Stimulated activated CD4-positive, alpha-beta T cell treated with anti-CD3 and anti-CD28 coated beads, Interleukin-1b, Interleukin-23, amount 100 ng/mL, for 48 hours (primary cell): ENCODE results near the gene PCSK9.
A peak's percentile ranks its signal among the peaks of the same experiment; 100 is the strongest.
"Not testable (repeated sequence)": the region's sequence is repeated elsewhere in the genome, so short reads cannot be mapped to it uniquely, and the experiment has no call there.

Experiments
- DNase-seq: peaks from one replicate; pipeline ENCODE4 v3.0.0-alpha.2; 2020

PCSK9 gene

DNA sequence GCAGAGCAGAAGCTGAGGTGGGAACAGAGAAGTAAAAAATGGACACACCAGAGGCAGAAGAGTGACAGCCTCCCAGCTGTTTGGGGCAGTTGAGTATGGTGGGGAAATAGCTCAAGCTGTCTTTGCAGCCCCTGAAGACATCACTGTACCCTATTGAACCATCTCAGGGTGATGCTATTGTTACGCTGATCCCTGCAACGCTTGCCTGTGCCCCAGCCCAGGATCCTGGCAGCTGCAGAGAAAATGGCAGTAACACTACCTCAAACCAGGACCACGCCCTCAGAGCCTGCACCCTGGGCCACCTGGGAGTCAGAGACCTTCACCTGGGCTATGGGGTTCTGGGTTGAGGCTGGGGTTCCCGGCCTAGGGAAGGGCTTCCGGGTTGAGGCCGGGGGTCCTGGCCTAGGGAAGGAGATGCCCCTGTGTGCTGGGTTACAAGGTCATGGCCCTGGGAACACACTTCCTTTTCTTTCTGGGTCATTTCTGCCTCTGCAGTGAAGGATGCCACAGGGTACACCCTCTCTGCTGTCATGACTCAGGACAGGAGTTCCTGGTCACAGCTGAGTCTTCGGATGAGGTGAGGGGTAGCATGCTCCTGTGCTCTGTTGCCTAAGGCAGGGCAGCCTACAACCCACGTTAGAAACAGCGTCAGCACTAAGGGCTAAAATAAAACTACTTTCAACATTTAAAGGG is 29.0 kb upstream of the PCSK9 start:
- no peak for DNase-seq

DNA sequence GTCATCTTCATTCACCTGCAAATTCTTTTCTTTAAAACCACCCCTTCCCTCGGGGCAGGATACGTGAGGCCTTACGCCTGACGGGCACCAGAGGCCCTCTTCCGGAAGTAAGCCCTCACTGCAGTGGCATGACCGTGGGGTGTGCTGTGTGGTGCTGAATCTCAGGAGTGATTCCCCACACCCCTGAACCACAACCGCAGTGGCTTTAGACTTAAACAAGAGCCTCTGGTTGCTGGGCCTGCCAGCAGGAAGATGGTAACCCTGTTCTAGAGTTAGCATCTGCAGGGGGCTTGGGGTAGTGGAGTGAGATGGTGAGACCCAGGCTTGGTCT is 28.5 kb upstream of the PCSK9 start:
- no peak for DNase-seq

DNA sequence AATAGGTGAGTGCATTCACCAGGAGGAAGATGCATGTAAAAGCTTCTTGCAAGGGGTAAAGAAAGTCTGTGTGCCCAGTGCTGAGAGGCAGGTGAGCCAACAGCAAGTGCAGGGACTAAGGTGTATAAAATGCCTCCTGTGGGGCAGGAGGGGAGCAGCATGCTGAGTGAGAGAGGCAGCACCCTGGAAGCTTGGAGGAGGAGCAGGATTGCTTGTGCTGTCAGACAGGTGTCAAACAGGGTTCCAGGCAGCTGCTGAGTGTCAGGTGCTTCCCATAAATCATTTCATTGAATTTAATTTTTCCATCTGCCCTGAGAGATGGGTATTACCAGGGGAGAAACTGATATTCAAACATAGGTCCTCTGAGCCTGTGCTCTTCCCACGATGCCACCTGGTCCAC is 26.7 kb upstream of the PCSK9 start:
- no peak for DNase-seq

DNA sequence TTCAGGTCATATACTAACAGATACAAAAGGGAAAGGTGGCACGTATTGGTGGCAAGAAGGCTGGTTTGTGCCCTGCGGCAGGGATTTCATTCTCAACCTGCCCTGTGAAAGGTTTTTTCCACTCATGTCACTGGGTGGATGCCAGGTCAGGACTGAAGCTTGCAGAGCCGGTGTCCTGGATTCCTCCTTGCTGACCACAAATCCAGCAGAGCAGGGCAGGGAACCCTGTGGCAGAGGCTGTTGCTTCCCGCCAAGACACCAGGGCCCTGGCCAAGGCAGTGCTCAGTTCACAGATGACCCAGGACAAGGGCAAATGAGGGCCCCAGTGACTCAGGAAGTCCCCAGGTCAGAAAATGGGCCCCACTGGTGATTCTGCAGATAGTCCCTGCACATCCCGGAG is 24.2 kb upstream of the PCSK9 start:
- DNase-seq: no peak

DNA sequence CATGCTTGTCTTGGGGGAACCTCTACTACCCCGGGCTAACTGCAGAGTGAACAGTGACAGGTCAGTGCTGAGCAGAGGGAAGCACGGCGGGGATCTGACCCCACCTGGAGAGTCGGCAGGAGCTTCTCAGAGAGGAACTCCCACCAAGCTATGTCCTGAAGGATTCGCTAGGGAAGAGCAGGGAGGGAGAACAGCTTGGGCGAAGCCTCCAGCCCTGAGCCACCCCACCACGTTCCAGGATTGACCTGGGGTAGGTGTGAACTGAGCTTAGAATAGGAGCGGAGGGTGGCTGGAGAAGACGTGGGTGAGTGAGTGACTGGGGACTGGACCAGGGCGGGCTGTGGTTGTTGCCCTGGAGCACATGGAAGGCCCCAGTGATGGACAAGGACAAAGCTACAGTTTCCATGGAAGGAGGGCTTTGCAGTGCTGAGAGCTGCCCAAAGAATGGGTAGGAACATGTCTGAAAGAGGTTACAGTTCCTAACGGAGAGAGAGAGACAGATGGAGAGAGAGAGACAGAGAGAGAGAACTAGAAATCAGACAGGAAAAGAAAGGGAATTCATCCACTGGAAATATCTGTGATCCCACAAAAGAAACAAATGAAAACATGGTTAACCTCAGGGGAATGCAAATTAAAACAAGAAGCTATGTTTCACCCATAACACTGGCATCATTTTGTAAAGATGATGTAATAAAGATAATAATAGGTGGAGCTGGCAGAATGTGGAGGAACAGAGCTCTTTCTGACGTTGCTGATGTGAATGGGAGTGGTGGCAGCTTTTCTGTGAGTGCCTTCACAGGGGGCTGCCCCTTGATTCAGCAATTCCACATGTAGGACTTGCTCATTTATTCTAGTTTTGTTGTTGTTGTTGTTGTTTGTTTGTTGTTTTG is 23.4 kb upstream of the PCSK9 start:
- DNase-seq: no peak

DNA sequence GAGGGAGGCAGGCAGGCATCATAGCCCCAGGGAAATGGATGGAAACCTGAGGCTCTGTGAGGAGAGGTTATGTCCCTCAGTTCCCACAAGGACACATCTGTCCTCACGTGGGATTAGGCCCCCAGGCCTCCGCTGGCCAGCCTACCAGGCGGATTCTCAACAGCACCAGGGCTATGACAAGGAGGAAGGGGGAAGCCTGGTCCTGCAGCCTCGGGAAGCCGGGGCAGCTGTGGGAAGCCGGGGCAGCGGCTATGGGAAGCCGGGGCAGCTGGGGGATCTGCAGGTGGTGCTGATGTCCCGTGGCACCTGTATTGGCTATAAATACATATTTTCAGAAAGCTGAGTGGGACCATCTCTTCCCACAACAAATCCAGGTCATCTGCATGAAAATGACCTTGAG is 21.0 kb upstream of the PCSK9 start:
- no peak for DNase-seq

DNA sequence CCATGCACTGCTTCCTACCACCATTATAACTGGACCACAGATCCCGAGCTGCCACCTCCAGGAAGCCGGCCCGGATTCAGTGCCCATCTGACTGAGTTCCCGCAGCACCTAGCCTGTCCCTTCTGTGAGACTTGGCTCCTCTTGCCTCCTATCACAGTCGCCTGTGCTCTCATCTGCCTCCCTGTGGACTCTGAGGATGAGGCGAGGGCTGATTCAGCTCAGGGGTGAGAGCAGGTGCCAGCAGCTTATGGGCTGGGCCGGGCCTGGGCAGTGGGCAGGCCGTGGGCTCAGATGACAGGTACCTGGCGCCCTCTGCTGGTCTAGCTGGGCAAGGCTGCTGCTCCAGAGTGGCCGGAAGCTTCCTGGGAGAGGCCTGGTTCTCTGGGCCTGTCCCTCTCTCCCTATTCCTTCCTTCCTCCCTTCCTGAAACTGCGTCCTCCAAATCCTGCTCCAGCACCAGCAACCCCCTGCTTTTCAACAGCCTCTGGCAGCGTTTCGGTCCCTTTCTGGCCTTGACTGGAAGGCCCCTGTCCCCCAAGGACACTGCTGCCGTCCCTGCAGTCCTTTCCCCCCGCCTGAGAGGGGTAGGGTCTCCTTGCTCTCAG is 17.3 kb upstream of the PCSK9 start:
- DNase-seq: peak; percentile 72

DNA sequence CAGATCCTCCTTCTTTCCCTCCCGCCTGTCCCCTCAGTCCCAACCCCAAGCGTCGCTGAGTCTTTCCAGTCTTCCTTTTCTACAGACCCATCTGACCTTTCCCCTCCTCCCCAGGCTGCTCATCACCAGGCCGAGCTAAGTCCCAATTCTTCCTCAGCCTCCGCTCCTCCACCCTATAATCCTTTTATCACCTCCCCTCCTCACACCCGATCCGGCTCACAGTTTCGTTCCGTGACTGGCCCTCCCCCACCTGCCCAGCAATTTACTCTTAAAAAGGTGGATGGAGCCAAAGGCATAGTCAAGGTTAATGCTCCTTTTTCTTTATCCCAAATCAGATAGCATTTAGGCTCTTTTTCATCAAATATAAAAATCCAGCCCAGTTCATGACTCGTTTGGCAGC is 15.2 kb upstream of the PCSK9 start:
- DNase-seq: not testable (repeated sequence)

DNA sequence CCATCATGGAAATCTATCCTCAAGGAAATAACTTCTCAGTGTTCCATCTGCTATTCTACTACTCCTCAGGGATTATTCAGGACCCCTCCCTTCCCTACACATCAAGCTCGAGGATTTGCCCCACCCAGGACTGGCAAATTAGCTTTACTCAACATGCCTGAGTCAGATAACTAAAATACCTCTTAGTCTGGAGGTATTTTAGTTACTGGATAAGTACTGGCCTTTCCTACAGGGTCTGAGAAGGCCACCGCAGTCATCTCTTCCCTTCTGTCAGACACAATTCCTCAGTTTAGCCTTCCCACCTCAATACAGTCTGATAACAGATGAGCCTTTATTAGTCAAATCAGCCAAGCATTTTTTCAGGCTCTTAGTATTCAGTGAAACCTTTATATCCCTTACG is 12.7 kb upstream of the PCSK9 start:
- DNase-seq: not testable (repeated sequence)

DNA sequence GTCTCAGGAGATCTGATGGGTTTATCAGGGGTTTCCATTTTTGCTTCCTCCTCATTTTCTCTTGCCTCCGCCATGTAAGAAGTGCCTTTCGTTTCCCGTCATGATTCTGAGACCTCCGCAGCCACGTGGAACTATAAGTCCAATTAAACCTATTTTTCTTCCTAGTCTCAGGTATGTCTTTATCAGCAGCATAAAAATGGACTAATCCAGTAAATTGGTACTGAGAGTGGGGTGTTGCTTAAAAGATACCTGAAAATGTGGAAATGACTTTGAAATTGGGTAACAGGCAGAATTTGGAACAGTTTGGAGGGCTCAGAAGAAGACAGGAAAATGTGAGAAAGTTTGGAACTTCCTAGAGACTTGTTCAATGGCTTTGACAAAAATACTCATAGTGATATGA is 8.2 kb upstream of the PCSK9 start:
- not testable (repeated sequence) for DNase-seq

DNA sequence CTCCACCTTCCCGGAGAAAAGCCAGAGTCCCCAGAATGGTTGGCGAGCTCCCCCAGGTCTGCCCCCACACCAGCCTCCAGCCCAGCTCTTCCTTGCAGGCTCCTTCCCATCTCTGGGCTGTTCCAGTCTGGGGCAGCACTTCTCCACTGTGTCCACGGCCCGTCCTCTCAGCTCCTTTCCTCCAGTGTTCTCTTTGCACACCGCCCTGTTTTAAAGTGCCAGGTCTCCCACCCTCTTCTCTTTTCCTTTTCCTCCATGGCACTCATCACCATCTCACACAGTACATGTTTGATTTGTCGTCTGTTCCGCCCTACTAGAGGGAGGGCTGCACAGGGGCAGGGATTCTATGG is 6.1 kb upstream of the PCSK9 start:
- no peak for DNase-seq

DNA sequence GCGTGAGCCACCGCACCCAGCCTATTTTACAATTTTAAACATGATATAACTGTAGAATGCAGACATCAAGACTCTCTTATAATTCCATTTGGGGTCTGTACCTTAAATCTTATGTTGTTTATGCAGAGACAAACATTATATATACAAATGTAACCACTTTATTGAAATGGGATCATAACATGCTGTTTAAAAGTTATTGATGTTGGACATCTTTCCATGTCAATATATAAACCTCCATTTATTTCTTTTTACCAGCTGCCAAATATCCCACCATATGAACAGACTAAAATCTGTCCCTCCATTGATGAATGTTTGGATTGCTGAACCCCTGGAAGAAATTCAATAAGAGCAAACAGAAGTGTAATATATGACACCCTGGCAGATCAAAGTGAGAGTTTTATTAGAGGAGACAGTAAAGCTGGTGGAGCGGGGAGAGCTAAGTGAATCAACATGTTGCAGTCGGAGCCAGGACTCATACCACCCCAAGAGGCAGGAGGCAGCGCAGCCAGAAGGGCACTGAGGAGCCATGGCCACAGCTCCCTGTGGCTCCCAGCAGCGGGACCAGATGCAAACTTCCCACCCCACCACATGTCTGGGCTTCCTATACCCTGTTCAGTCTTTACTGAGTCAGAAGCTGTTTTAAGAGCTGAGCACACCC is 4.7 kb upstream of the PCSK9 start:
- no peak for DNase-seq

DNA sequence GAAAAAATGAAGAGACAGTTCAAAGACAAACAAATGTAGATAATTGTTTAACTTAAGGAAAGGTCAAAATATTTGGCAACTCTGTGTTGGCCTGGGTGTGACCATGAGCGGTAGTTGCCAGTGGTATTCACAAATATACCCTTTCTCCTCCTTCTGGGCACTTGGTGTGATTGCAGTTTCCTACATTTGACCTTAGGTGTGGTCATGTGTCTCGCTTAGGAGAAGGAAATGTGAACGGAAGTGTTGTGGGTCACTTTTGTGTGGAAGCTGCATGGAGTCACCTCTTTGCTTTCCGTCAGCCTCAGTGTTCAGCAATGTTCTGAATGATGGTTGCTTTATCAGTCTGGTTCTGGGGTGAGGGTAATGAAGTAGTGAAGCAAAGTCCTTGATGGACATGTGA is 3.4 kb upstream of the PCSK9 start:
- DNase-seq: no peak

DNA sequence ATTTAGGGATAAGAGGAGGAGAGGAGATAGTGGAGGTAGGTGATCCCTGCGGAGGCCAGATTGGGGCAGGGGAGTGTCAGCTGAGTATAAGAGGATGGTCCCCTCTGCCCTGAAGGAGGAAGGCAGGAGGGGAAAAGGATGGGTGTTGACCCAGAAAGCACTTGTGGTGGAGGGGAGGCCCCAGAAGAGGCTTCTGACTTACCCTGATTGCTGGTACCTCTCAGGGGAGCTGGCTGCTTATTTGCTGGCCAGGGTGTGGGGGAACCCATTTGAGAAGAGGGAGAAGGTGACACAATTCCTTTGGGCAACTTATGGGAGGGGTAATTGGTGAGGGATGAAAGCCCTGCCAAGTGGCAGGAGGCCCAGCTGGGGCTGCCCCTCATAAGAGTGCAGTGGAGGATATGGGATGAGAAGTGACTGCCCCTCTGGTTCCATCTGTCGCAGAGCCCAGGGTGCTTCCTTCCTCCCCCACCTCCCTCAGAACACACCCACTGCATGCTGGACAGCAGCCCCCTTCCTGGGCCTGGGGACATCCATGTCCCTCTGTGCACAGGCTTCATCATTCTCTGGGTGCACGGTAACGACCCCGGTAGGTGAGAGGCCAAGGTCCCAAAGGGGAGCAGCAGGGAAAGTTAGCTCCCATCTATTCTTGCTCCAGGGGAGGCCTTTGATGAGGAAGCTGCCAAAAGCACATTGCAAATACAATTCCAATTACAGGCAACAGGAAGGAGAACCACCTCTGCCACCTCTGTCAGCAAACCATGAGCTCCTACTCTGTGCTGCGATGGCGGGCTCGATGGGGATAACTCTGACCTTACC is 1.4 kb upstream of the PCSK9 start:
- no peak for DNase-seq

DNA sequence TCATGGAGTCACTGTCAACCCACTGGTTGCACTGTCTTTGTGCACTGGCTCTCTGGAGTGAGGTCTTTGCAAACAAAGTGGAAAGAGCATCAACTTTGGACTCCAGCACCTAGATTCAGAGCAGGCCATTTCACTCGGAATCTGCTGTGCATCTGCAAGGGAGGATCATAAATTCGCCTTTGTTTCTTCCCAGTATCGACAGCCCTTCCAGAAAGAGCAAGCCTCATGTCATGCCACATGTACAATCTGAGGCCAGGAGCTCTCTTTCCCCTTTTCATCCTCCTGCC is 853 bp upstream of the PCSK9 start:
- DNase-seq: no peak

DNA sequence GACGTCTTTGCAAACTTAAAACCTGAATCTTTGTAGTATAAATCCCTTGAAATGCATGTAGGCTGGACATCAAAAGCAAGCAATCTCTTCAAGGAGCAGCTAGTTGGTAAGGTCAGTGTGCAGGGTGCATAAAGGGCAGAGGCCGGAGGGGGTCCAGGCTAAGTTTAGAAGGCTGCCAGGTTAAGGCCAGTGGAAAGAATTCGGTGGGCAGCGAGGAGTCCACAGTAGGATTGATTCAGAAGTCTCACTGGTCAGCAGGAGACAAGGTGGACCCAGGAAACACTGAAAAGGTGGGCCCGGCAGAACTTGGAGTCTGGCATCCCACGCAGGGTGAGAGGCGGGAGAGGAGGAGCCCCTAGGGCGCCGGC is 390 bp upstream of the PCSK9 start:
- no peak for DNase-seq

DNA sequence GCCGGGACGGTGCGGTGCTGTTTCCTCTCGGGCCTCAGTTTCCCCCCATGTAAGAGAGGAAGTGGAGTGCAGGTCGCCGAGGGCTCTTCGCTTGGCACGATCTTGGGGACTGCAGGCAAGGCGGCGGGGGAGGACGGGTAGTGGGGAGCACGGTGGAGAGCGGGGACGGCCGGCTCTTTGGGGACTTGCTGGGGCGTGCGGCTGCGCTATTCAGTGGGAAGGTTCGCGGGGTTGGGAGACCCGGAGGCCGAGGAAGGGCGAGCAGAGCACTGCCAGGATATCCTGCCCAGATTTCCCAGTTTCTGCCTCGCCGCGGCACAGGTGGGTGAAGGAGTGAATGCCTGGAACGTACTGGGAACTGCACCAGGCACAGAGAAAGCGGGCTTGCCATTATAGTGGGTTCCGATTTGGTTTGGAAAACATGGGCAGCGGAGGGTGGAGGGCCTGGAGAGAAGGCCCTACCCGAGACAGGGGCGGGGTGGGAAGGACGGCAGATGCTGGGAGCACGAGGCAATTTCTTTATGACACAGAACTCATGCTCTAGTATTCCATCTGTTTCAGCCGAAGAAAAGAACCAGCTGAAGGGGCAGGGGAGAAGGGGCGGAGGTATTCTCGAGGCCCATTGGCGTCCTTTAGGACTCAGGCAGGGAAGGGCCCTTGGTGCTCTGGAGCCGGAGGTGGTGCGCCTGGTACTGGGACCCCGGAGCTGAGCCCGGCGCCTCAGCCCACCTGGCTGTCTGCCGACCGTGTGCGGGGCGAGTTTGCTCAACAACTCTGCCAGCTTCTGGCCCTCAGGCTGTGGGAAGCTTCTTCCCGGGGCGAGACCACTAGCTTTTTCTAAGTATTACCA is 960 bp downstream of the PCSK9 start:
- DNase-seq: no peak

DNA sequence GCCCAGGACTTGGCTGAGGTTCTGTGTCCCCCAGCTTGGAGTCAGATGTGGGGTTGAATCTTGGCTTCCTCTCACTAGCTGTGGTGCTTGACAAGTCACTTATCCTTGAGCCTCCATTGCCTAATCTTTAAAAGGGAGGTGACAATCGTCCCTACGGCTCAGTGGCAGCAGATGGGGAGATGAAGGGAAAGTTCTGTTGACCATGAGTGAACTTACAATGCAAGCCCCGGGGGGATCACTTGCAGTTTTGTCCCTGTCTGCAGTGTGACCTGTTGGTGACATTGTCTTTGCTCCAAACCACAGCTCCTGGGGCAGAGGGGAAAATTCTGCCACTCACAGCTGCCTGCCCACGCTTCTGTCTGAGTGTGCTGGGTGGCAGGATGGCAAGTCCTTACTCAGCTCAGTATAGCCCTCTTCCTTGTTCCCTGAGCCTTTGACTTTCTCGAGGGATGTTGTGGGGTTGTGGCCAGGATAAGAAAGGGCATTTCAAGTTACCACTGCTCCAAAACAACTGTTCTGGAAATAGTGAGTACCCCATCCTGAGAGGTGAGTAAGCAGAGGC is 1.7 kb downstream of the PCSK9 start:
- DNase-seq: no peak

DNA sequence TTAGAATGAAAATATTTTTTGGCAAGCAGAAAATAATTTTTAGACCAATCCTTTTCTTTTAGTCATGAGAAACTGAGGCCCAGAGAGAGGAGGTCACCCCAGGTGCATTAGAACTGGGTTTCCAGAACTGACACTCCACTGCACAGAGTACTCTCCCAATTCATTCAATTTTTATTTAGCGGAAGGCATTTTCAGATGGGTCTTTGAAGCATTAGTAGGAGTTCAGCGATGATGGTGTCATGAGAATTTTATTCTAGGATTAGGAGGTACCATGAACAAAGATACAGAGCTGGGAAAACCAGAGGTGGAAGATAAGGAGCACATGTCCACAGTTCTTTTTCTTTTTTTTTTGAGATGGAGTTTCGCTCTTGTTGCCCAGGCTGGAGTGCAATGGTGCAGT is 2.3 kb downstream of the PCSK9 start:
- no peak for DNase-seq

DNA sequence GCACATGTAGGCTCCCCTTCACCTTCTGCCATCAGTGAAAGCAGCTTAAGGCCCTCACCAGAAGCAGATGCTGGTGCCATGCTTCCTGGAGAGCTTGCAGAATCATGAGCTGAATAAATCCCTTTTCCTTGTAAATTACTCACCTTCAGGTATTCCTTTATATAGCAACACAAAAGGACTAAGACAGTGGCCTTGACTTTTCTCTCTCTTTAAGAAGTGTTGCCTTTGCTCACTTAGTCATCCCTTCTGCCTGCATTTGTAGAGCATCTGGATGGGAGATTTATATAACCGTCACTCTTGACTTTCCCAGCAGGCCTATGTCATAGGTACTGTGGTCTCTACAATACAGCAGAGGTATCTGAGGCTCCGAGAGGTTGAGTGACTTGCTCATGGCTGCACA is 3.7 kb downstream of the PCSK9 start:
- no peak for DNase-seq

DNA sequence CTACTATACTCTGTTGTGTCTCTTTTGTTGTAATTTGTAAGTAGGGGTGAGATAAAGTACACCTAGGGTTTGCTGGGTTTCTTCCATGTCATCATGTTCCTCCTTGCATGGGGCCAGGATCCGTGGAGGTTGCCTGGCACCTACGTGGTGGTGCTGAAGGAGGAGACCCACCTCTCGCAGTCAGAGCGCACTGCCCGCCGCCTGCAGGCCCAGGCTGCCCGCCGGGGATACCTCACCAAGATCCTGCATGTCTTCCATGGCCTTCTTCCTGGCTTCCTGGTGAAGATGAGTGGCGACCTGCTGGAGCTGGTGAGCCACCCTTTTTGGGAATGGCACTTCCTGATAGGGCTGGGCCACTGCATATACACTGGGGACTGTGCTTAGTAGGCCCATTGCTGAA is 4.4 kb downstream of the PCSK9 start:
- DNase-seq: no peak
